Tibial nerve (tissue), 3 donors: ENCODE measurements around the gene TFAP2B.

ENCODE experiments used
- POLR2A ChIP-seq, 2 donors: fragments of 450-650 bp; IDR thresholded peaks; one replicate each; pipeline ENCODE4 v1.6.1; 2017; ENCODE audit warnings: antibody characterized with exemption in 2 of 2, mild to moderate bottlenecking in 2 of 2, moderate library complexity in 2 of 2
- TF ChIP-seq, protein P1 (sequence below), 5 experiments: fragments of 200-600 bp in 3 of 5; fragments of 450-650 bp in 2 of 5; sonication (generic) in 3 of 5; IDR thresholded peaks; one replicate each; pipeline ENCODE4 v1.5.1; 2016 to 2019; ENCODE audit warnings: antibody characterized with exemption in 5 of 5, mild to moderate bottlenecking in 3 of 5, moderate library complexity in 2 of 5

- TF ChIP-seq POLR2A (IDR thresholded peaks at IDR 0.05): no peak
- TF ChIP-seq, protein P1, sequence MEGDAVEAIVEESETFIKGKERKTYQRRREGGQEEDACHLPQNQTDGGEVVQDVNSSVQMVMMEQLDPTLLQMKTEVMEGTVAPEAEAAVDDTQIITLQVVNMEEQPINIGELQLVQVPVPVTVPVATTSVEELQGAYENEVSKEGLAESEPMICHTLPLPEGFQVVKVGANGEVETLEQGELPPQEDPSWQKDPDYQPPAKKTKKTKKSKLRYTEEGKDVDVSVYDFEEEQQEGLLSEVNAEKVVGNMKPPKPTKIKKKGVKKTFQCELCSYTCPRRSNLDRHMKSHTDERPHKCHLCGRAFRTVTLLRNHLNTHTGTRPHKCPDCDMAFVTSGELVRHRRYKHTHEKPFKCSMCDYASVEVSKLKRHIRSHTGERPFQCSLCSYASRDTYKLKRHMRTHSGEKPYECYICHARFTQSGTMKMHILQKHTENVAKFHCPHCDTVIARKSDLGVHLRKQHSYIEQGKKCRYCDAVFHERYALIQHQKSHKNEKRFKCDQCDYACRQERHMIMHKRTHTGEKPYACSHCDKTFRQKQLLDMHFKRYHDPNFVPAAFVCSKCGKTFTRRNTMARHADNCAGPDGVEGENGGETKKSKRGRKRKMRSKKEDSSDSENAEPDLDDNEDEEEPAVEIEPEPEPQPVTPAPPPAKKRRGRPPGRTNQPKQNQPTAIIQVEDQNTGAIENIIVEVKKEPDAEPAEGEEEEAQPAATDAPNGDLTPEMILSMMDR (IDR thresholded peaks at IDR 0.05): no peak
Observed at GRCh38 chr6:50840112-50840810, 21.6 kb downstream of the TFAP2B start.
